GM18498 (cell line): ENCODE results near the gene GRIA4.
A peak's percentile ranks its signal among the peaks of the same experiment; 100 is the strongest.
"Not testable (repeated sequence)": the region's sequence is repeated elsewhere in the genome, so short reads cannot be mapped to it uniquely, and the experiment has no call there.

Experiments
- ATAC-seq: cut with Tn5 transposase; IDR thresholded peaks from one replicate; pipeline ENCODE4 v1.9.1; 2021; ENCODE audit warnings: mild to moderate bottlenecking, moderate library complexity; ENCODE audit not compliant: unreplicated experiment

GRIA4 gene

DNA sequence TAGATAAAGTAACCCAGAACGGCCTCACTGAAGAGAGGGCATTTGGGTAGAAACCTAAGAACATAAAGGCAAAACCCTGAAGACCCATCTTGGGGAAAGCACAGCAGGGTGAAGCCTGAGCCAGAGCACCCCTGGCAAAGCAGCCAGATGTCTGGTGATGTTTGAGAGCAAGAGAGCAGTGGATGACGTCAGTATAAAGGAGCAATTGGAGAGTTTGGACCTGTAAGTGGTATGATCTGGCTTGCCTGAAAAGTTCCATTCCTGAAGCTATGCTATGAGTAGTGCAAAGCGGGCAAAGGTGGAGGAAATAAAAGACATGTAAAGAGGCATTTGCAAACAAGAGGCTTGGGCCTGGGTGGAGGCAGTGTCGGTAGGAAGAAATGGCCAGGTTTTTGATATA lies 244.4 kb downstream of the GRIA4 start:
- ATAC-seq: no peak

DNA sequence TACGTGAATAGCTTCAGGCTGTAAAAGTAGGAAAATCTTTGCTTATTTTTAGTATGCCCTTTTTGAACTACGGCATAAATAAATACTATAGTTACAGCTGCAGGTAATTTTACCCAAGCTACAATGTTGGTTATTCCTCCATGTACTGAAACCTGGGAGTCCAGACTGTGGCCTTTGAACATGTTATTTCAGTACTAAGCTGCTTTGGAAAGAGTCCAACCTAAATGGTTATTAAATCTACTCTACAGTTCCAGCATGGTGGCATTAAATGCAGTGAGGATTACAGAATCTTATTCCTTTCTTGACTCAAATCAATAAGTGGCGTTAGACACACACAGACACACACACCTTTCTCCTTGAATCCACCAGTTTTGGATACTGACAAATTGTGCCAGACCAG lies 247.1 kb downstream of the GRIA4 start:
- ATAC-seq: no peak

DNA sequence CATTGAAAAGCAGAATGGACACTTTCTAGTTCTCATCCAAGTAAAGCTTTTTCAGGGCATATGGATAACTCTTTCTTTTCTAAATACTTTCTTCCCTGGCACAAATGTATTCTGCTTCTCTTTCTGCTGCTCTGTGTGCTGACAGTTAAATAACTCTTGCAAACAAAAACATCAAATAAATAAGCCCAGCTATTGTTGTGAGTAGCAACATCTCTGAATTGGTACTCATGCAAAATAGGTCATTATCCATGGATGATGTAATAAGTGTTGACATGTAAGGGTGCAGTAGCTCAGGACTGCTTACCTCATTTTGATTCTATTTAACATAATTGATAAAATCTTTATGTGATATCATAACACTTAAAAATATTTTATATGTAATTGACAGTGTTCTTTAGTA lies 247.9 kb downstream of the GRIA4 start:
- ATAC-seq: no peak

DNA sequence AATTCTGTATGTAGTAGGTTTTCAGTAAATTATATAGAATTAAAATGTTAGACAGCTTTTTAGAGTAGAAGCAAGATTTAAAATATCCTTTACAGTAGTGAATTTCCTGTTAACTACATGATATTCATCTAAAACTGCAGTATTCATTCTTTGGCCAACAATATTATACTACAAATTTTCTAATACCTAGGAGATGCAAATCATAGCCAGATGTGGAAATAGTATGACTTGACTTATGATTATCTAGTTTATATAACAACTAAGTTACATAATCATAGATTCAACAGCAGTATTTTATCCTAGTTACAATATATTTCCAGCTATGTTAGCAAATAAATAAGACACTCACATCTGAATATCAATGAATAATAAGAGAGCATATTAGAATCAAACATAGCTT lies 249.0 kb downstream of the GRIA4 start:
- ATAC-seq: no peak

DNA sequence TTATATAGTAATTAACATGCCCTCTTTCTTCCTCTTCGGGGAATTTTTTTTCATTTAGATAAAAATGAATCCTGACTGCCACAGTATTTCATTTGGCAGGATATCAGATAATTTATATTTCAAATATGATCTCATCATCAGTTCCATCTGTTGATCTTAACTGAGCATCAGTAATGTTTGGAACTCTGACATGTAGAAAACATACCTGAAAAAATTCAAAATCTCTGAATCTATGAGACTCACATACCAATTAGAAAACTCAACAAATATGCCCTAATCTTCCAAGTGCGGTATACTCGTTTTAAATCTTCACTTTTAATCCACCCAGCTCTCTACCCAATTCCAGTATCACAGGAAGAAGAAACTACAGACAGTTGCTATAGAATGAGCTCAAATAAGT lies 250.2 kb downstream of the GRIA4 start:
- no peak for ATAC-seq

DNA sequence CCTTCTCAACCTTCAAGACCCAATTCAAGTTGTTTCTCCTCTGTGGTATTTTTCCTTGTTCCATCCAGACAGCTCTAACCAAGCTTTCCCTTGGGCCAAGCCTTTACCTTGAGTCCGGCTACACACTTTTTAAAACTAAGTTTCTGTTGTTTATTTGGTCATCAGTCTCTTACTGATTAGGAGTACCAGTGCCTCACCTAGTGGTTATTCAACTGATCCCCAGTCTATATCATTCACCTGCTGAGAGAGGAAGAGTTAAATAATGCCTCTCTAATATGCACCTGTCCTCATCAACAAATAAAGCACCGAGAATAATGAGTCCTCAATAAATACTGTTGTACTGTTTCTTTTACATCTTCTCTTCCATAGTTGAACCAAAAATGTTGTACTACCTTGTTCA lies 251.4 kb downstream of the GRIA4 start:
- no peak for ATAC-seq

DNA sequence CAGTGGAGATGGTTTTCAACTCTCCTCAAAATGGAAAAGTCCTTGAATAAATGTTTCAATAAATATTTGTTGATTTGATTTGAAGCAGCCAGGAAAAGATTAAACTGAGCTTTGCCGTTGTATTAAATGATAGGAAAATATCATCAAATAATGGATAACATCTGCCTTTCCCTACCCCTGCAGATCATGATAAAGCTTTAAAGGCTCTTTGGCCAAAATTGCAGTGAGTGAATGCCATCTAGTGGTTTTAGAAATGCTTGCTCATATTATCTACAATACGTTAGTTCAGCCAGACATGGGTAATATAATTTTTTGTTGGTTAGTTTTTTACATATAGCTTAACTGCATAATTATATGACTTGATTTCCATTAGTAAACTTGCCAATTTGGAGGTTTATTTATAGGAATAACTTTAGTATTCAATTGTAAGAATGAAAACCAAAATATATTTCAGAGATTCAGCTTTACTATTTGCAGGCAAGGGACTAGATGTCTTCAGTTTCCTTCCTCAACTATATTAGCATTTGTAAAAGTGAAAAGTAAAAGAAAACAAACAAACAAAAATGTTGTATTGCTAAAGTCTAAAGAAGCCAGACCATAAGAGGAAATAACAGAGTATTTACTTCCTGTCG lies 253.0 kb downstream of the GRIA4 start:
- peak; percentile 55 for ATAC-seq

DNA sequence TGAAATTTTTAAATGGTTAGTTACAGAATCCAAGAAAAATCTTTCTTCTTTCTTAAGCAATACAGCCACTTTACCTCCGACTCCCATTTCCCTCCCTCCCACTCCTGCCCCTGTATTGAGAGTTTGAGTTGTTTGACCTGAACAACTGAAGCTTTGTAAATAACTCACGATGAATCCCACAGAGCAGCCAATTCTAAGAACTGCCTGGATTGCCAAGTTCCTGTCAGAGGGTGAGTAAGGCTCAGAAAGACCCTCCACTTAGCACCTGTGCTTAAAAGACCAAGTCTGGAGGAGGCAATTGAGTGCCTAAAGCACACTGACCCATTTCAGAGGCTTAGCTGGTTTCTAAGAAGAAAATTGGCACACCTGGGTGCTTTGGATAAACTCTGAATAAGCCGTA lies 253.7 kb downstream of the GRIA4 start:
- ATAC-seq: no peak

DNA sequence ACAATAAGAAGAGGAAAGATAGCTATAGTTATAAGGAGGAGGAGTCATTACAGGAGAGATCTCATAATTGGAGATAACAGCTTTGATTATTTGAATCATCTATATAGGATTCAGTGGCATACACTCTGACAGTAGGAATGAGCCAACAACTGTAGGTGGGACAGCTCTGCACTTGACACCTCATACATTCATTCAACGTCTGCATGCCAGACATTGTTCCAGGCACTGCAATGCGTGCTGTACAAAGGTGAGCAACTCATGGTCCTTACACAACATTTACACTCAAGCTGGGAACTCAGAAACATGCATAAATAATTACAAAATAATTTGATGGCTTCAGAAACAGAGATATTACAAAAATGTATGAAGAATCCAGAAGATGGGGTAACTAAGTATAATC lies 257.9 kb downstream of the GRIA4 start:
- no peak for ATAC-seq

DNA sequence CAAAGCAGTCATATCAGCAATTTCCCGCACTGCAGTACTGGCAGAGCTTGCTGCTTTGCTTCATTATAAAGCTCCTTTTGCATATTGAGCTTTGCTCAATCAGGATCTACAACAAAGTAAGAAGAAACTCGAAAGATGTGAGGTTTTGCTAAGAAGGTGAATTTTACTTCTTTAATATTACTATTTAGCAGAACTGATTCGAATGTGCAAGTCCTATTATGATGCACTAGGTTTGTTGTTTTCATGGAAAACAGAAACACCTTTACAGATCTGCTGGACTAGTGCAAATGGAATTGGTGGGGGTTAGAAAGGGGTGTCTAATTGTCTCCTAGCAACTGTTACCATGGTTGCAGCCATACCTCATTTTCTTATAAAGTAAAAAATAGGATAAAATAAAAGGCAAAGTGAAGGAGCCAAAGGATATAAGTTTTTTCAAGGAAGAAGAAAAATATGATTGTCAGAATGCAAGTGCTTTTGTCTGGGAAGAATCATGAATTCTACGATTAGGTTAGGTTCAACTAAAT lies 259.0 kb downstream of the GRIA4 start:
- no peak for ATAC-seq

DNA sequence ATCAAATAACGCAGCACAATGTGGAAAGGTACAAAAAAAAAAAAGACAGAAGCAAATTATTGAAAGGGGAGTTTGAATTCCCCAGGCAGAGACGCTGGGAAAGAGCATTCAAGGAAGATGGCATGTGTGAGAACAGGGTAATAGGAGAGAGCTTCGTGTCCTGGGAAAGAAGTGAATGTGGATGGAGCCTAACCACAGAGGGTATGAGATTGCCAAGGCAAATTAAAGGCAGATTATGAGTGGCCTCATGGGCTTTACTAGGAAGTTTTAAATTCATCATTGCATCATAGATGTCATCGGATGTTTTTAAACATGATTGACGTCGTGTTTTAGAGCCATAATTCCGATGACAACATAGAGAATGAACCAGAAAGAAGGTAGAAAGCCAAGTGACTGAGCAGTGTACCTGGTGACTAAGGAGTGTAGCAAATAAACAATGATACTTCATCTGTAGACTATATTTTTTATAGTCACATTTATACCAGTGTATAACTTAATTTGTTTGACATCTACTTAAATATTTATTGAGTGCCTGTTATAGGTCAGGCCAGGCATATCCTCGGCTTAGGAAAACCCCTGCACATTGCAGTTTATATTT lies 260.7 kb downstream of the GRIA4 start:
- ATAC-seq: no peak

DNA sequence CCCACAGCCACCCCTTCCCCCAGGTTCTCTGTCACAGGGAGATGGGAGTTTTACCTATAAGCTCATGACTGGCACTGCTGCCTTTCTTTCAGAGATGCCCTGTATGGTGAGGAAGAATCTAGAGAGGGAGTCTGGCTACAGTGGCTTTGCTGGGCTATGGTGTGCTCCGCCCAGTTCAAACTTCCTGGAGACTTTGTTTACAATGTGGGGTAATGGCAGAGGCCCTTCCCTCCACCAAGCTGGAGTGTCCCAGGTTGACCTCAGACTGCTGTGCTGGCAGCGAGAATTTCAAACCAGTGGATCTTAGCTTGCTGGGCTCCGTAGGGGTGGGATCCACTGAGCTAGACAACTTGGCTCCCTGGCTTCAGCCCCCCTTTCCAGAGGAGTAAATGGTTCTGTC lies 268.6 kb downstream of the GRIA4 start:
- no peak for ATAC-seq

DNA sequence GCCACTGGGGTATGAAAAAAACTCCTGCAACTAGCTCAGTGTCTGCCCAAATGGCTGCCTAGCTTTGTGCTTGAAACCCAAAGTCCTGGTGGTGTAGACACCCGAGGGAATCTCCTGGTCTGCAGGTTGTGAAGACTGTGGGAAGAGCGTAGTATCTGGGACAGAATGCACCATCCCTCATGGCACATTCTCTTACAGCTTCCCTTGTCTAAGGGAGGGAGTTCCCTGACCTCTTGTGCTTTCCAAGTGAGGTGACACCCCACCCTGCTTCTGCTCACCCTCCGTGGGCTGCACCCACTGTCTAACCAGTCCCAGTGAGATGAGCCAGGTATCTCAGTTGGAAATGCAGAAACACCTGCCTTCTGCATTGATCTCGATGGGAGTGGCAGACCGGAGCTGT lies 269.1 kb downstream of the GRIA4 start:
- ATAC-seq: not testable (repeated sequence)

DNA sequence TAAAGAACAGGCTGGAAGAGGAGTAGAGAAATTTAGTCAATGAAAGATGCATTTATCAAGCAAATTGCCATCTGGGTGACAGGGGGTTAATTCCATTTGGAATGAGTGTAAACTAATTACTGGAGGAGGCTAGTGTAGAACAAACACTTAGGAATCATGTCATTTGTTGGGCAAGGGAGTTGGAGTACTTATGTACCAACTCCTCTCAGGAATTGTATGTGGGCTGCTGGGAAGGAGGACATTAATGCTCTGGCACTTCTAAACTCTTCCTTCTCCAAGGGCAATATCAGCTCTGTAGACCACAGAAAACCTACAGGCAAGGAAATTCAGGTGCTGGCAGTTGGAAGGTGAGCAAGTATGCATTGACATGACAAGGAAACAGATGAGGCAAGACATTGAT lies 271.2 kb downstream of the GRIA4 start:
- ATAC-seq: no peak

DNA sequence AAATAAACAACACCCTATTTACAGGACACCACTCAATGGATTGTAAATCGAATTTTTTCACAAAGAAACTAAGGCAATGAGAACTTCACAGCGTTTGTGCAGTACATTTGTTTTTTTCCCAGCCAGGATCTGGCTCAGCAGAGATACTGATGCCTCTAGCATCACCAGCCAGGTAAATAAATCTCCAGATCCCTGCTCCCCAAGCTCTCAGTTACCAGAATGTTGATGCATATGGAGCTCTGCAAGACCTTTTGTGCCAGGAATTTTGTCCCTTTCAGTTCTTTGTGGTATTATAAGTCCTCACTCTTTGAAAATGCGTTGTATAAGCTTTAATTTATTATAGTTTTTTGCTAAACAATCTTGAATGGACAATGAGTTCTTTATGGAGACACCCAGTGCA lies 274.6 kb downstream of the GRIA4 start:
- no peak for ATAC-seq

DNA sequence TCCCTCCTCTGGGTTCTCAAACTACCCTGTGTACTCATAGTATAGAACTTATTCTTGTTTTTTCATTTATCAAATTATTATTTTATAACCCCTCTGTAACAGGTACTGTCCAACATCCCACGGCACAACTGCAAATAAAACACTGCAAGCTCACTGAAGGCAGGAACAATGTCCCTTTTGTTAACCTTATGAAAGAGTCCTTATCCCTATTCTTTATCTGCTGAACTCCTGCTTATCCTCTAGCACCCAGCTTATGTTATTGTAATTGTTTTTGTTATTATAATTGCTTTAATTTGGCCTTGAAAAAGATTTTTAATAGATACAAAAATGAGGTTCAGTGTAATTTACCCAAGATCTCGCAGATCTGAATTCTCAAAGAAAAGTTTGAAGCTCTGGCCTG lies 281.8 kb downstream of the GRIA4 start:
- no peak for ATAC-seq

DNA sequence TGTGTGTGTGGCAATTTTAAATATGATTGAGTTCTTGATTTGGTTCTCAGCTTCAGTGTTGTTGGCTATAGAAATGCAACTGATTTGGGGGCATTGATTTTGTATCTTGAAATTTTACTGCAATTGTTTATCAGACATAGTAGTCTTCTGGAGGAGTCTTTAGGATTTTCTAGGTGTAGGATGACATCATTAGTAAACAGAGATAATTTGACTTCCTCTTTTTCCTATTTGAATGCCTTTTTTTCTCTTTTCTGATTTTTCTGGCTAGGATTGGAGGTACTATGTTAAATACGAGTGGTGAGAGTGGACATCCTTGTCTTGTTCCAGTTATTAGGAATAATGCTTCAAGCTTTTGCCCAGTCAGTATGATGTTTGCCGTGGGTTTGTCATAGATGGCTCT lies 287.3 kb downstream of the GRIA4 start:
- no peak for ATAC-seq

DNA sequence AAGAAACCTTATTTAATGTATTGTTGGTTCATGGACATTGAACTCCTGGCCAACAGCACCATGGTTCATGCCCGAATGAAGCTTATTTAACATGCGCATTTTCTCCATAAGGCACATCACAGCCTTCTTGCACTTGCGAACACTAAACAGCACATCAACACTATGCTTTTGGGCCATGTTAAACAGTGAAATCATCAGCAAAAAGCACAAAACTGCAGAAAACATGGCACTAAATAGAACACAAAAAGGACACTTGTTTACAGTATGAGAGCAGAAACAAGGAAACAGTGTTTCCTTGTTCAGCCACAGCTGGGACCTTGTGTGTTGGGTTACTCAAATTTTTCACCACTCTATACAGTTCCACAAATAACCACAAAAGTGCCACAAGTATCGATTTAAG lies 289.9 kb downstream of the GRIA4 start:
- ATAC-seq: no peak

DNA sequence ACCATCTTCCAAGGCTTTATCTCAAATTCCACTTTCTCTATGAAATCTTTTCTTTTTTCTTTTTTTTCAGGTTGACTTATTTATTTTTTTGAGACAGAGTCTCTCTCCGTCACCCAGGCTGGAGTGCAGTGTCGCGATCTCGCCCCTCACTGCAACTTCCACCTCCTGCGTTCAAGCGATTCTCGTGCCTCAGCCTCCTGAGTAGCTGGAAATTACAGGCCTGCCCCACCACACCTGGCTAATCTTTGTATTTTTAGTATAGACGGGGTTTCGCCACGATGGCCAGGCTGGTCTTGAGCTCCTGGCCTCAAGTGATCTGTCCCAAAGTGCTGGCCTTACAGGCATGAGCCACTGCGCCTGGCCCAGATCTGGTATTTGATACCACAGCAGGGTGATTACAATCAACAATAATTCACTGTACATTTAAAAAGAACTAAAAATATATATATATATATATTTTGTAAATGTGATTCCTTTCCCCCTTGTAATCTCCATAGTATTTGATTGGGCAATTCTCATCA lies 290.7 kb downstream of the GRIA4 start:
- no peak for ATAC-seq

DNA sequence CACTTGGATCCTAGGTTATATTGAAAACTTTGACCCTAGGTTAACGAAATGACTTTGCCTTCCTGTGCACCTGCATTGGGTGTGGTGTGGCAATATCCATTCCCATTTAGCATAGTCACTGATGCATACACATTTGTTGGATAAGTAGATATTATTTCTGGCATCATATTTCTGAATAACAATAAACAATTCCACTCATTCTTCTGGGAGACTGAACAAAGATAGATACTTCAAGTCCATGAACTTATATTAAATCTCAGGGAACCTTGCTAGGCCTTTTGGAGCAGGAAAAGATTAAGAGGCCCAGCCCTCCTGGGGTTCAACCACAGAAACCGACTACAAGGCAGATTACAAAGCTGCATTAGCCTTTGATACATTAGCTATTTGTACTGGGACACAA lies 293.2 kb downstream of the GRIA4 start:
- no peak for ATAC-seq

DNA sequence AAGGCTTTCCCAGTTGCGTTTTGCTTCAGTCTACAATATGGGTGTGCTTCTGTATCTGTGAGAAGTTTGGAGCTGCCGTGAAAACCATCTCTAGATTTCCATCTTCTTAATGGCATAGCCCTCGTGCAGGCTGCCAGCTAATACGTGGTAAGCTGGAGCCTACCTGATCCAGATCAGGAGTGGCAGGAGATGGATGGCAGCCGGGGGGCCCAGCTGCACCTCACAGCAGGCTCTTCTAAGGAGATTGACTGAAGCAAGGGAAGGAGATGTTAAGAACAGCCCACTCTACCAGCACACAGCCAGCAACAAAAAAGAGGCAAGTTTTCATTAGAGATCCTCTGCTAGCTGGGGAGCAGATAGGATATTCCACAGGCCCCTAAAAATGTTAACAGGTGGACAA lies 296.6 kb downstream of the GRIA4 start:
- no peak for ATAC-seq

DNA sequence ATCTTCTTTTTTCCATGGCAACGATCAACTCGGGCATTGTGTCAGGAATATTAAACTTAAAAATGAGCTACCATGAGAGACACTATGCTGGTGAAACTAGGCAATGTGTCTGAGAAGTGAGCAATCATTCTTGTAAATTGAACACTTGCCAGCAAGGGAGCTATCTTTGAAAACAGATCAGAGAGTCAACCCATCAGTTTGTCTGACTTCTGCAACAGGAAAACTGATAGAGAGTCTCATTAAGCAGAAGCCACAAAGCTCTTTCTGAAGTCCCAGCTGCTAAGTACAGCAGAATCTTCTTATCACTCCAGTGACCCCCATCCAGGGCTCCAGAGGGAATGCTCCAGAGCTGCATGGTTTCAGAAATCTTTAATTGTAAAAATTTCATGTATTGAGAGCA lies 297.4 kb downstream of the GRIA4 start:
- no peak for ATAC-seq
